AG04450 (cell line): ENCODE data around the gene CCDC9B. TPM values are rescaled to one million over a fixed set of nuclear protein-coding genes. Genes with fewer than 3 reads are reported as not detected.

Source experiments
- CTCF ChIA-PET: fragments of 300-600, 350-600 bp; formaldehyde crosslinking; extraction: SDS; loops from one replicate; lab custom pipeline; 2022; ENCODE audit warnings: antibody characterized with exemption, inconsistent platforms; lab: Charles Lee
- POLR2A ChIA-PET: fragments of 350-600 bp; formaldehyde crosslinking; extraction: SDS; loops from one replicate; lab custom pipeline; 2021; ENCODE audit warnings: antibody characterized with exemption, inconsistent platforms; lab: Yijun Ruan, JAX
- DNase-seq: peaks from one replicate; pipeline ENCODE4 v3.0.0-alpha.2; 2011; ENCODE audit warnings: low read depth, low spot score
- H3K27ac ChIP-seq: one replicate; pipeline ENCODE4 v1.5.1; 2012; ENCODE audit warnings: low read depth, low read length, control low read depth
- H3K27me3 ChIP-seq: one replicate; pipeline ENCODE4 v1.6.0; 2012; ENCODE audit warnings: low read length; ENCODE audit not compliant: control insufficient read depth, insufficient read depth
- H3K4me3 ChIP-seq: 2 replicates; pipeline ENCODE4 v1.5.1; 2011; ENCODE audit warnings: mild to moderate bottlenecking, low read depth, low read length, control low read depth
- H3K9me3 ChIP-seq: 2 replicates; pipeline ENCODE4 v1.5.1; 2012; ENCODE audit warnings: low read length; ENCODE audit not compliant: control insufficient read depth, insufficient read depth
- polyA plus RNA-seq: library from polyadenylated mRNA; depleted of rRNA; stranded (reverse); fragments of >200 nt; gene quantifications from 2 replicates; pipeline ENCODE4 v1.2.3, GENCODE V29; 2011
- TF ChIP-seq, protein P1 (sequence below): IDR thresholded peaks from 2 replicates; pipeline ENCODE4 v1.5.1; 2011; ENCODE audit warnings: low read depth, low read length, control low read depth, inconsistent platforms

The CCDC9B gene
- polyA plus RNA-seq, 1 experiment: 5.5 TPM

DNA sequence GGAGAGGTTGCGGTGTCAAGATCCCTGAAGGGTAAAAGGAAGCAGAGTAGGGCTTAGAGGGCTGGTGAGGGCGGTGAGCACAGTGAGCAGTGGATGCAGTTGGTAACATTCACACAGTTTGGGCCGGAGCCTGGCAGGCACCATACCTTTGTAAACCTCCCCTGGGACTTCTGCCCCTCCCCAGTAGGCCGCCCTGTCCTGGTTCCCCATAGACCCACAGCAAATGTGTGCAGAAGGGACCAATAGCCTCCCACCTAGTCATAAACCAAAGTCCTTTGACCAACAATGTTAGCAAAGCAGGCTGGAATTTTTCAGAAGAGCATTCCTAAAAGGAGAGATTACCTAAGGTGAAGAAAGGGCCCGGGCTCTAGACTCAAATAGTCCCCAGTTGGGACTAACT, 8.4 kb upstream of the CCDC9B start:
- Histone ChIP-seq H3K27ac (no peak overlapping the region), H3K27me3 (peaks cover 9% of the 10 kb centered on the region), H3K4me3 (no peak overlapping the region), H3K9me3 (no peaks in the 10 kb centered on the region)
- DNase-seq: no peak
- ChIA-PET CTCF (no interaction called here), POLR2A (no interaction called here)
- TF ChIP-seq, protein P1, sequence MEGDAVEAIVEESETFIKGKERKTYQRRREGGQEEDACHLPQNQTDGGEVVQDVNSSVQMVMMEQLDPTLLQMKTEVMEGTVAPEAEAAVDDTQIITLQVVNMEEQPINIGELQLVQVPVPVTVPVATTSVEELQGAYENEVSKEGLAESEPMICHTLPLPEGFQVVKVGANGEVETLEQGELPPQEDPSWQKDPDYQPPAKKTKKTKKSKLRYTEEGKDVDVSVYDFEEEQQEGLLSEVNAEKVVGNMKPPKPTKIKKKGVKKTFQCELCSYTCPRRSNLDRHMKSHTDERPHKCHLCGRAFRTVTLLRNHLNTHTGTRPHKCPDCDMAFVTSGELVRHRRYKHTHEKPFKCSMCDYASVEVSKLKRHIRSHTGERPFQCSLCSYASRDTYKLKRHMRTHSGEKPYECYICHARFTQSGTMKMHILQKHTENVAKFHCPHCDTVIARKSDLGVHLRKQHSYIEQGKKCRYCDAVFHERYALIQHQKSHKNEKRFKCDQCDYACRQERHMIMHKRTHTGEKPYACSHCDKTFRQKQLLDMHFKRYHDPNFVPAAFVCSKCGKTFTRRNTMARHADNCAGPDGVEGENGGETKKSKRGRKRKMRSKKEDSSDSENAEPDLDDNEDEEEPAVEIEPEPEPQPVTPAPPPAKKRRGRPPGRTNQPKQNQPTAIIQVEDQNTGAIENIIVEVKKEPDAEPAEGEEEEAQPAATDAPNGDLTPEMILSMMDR: no peak

DNA sequence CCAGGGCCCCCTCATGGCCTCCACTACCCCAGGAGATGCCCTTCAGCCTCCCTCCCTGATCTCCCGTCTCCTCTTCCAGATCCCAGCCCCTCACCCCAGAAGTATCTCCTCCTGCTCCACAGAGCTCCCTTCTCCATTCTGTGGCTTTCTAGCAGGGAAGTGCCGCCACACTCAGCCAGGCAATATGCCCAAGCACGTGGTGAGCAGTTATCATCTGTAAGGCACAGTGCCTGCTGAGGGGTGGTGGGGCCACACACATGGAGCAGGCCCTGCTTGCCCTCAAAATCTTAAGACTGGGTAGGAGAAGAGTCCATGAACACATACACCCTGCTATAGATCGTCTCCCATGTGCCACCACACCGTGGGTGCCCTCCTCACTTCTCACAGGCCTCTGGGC, 7.7 kb upstream of the CCDC9B start:
- H3K4me3 ChIP-seq: no peak overlapping the region
- DNase-seq: no peak
- peaks cover 7% of the 10 kb centered on the region for H3K27me3 ChIP-seq
- H3K9me3 ChIP-seq: no peaks in the 10 kb centered on the region
- CTCF ChIA-PET: interaction anchor here (0.6 kb wide), 1 partner anchor 61 kb away, joined by 3 read pairs; no protein-coding TSS in a partner anchor
- no peak overlapping the region for H3K27ac ChIP-seq
- TF ChIP-seq, protein P1: no peak
- POLR2A ChIA-PET: no interaction called here

DNA sequence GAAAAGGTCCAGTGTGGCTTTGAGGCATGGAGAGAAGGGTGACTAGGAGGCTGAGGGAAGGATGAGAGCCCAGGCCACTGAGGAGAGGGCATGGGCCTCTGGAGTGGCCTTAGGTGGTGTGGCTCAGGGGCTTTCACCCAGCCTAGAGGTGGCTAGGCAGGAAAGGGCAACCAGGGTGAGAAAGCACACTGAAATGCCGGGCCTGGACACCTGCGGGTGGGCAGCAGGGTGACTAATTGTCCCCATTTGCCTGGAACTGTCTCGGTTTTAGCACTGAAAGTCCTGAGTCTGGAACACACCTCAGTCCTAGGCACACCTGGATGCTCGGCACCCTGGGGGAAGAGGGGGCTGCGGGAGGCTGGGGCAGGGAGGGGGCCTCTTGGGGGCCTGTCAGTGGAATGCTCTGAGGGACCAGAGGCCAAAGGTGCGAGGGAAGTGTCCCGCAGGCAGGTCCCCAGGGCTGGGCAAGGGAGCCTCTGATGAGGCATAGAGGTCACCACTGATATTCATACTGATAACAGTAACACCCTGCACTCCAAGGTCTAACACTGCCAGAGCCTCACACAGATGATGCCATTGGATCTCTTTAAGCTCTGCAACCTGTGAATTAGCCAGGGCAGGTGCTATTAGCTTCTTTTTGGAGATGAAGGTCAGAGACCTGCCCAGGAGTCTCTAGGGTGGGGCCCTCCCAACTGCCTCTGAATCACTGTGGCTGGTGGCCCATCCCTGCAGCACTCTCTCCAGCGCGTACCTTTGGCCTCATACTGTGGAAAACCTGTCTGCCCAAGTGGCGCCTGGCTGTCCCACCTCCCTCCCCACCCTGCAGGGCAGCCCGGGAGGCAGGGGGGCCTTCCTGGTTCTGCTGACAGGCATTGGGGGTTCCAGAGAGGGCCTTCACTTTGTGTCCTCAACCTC, 7.1 kb upstream of the CCDC9B start:
- Histone ChIP-seq H3K27me3 (peaks cover 6% of the 10 kb centered on the region), H3K9me3 (no peaks in the 10 kb centered on the region), H3K27ac (no peak overlapping the region), H3K4me3 (no peak overlapping the region)
- no peak for DNase-seq
- TF ChIP-seq, protein P1: no peak
- ChIA-PET POLR2A (no interaction called here), CTCF (no interaction called here)

DNA sequence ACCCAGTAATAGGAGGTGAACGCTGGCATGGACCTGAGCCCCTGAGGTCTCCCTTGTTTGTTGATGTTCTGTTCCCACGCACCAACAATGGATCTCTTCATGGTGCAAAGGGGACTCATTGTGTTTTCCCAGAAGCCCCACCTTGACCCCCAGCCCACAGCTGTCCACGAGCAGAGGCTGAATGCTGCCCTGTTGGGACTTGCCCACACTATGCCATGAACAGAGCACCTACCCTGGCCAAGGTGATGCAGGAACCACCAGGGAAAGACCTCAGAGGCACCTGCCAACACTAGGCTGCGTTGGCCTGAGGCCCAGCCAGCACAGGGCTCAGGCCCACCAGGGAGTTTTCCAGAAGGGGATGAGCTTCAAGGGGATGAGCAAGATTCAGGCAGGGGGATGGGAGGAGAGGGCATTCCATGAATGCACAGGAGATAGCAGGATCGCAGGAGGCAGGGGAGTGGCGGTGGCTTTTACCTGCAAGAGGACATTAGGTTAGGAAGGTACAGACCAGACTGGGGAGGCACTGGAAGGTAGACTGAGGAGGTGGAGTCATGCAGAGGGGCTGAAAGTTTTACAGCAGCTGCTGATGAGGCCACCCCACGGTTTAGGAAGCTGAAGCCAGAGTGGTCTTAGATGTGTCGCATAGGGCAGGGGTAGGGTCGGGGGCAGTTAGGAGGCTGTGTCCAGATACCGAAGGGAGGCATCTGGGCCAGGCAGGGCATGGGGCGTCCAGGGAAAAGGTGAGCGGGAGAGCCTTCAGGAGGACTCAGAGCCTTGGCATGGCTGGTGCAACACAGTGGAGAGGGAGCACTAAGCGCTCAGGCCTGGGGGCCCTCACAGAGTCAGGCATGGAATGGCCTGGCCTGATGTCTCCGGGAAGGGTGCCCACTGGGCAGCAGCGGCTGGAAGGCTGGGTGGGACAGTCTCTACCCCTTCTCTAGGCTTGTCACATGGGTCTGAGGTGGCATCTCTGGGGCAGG, 6.1 kb upstream of the CCDC9B start:
- TF ChIP-seq, protein P1: no peak
- DNase-seq: no peak
- H3K27ac ChIP-seq: no peak overlapping the region
- ChIA-PET POLR2A (no interaction called here), CTCF (no interaction called here)
- H3K27me3 ChIP-seq: peaks cover 6% of the 10 kb centered on the region
- H3K4me3 ChIP-seq: no peak overlapping the region
- H3K9me3 ChIP-seq: no peaks in the 10 kb centered on the region
